RKO (cell line): Measurements from ENCODE around the gene ACAP1.
A peak's percentile ranks its signal among the peaks of the same experiment; 100 is the strongest.

ENCODE experiments used
- DNase-seq: peaks from one replicate; pipeline ENCODE4 v3.0.0-alpha.2; 2016; ENCODE audit warnings: low spot score

ACAP1 gene

GRCh38 chr17:7312432-7313087, 23.8 kb upstream of the ACAP1 start:
- DNase-seq = no peak

GRCh38 chr17:7313088-7313889, 23.0 kb upstream of the ACAP1 start:
- peak; percentile 75 for DNase-seq

- peak; percentile 73 for DNase-seq
Observed at GRCh38 chr17:7313890-7314718, 22.2 kb upstream of the ACAP1 start.

- peak; percentile 86 for DNase-seq
Observed at GRCh38 chr17:7314719-7315569, 21.4 kb upstream of the ACAP1 start, which contains the start of gene GPS2. GPS2 (minus strand) TSS chr17:7315360; CDS start chr17:7315052, 308 bp downstream.

GRCh38 chr17:7315570-7316235, 20.6 kb upstream of the ACAP1 start:
- peak; percentile 52 for DNase-seq

GRCh38 chr17:7317161-7317803, 19.0 kb upstream of the ACAP1 start:
- no peak for DNase-seq

GRCh38 chr17:7318121-7318860, 18.0 kb upstream of the ACAP1 start:
- DNase-seq = no peak

- DNase-seq = no peak
Observed at GRCh38 chr17:7321466-7321865, 14.9 kb upstream of the ACAP1 start.

GRCh38 chr17:7322520-7323194, 13.7 kb upstream of the ACAP1 start:
- DNase-seq = no peak

- peak; percentile 50 for DNase-seq
Observed at GRCh38 chr17:7323731-7324437, 12.4 kb upstream of the ACAP1 start.

GRCh38 chr17:7324438-7324779, 11.9 kb upstream of the ACAP1 start:
- no peak for DNase-seq

GRCh38 chr17:7325031-7325528, 11.2 kb upstream of the ACAP1 start:
- DNase-seq = no peak

- no peak for DNase-seq
Observed at GRCh38 chr17:7326186-7326585, 10.1 kb upstream of the ACAP1 start.

GRCh38 chr17:7327056-7327455, 9.3 kb upstream of the ACAP1 start:
- no peak for DNase-seq

GRCh38 chr17:7327501-7327900, 8.8 kb upstream of the ACAP1 start:
- no peak for DNase-seq

- DNase-seq = no peak
Observed at GRCh38 chr17:7328009-7328408, 8.3 kb upstream of the ACAP1 start.

GRCh38 chr17:7328840-7329373, 7.4 kb upstream of the ACAP1 start, which contains the start of gene NEURL4:
NEURL4 (minus strand) TSS chr17:7329335; CDS start chr17:7329312, 23 bp downstream.
- peak; percentile 43 for DNase-seq

GRCh38 chr17:7329374-7329996, 6.8 kb upstream of the ACAP1 start:
- DNase-seq = peak; percentile 98
